Measurements from ENCODE around the gene MYLK.
"Not testable (repeated sequence)": the region's sequence is repeated elsewhere in the genome, so short reads cannot be mapped to it uniquely, and the experiment has no call there.

MYLK gene

GRCh38 chr3:123719061-123719756 is 164.9 kb downstream of the MYLK start:
- peak; percentile 70 for DNase-seq

GRCh38 chr3:123718108-123718507 is 166.0 kb downstream of the MYLK start:
- DNase-seq, result no peak

- not testable (repeated sequence) for DNase-seq
Observed at GRCh38 chr3:123717451-123717850, 166.7 kb downstream of the MYLK start.

- DNase-seq, result no peak
Observed at GRCh38 chr3:123716411-123716810, 167.7 kb downstream of the MYLK start.

- DNase-seq, result no peak
Observed at GRCh38 chr3:123713211-123713610, 170.9 kb downstream of the MYLK start.

GRCh38 chr3:123712077-123712860 is 171.9 kb downstream of the MYLK start:
- DNase-seq, result no peak

- no peak for DNase-seq
Observed at GRCh38 chr3:123711356-123711755, 172.8 kb downstream of the MYLK start.

- no peak for DNase-seq
Observed at GRCh38 chr3:123708531-123708930, 175.6 kb downstream of the MYLK start.

GRCh38 chr3:123707641-123708040 is 176.5 kb downstream of the MYLK start:
- not testable (repeated sequence) for DNase-seq

- no peak for DNase-seq
Observed at GRCh38 chr3:123706871-123707270, 177.3 kb downstream of the MYLK start.

- no peak for DNase-seq
Observed at GRCh38 chr3:123705488-123706285, 178.4 kb downstream of the MYLK start.

- not testable (repeated sequence) for DNase-seq
Observed at GRCh38 chr3:123703663-123704062, 180.5 kb downstream of the MYLK start.

- DNase-seq, result no peak
Observed at GRCh38 chr3:123702720-123703119, 181.4 kb downstream of the MYLK start.

- peak; percentile 51 for DNase-seq
Observed at GRCh38 chr3:123702057-123702456, 182.1 kb downstream of the MYLK start.

GRCh38 chr3:123700791-123701722 is 183.1 kb downstream of the MYLK start:
- no peak for DNase-seq

GRCh38 chr3:123698813-123699212 is 185.3 kb downstream of the MYLK start:
- no peak for DNase-seq

GRCh38 chr3:123696808-123697207 is 187.3 kb downstream of the MYLK start:
- no peak for DNase-seq

GRCh38 chr3:123695731-123696640 is 188.1 kb downstream of the MYLK start:
- DNase-seq, result no peak

GRCh38 chr3:123695152-123695551 is 189.0 kb downstream of the MYLK start:
- no peak for DNase-seq

GRCh38 chr3:123694366-123695087 is 189.6 kb downstream of the MYLK start:
- DNase-seq, result no peak

Data from NCI-H1436 (cell line).